ENCODE results near the gene C10orf95.

DNA sequence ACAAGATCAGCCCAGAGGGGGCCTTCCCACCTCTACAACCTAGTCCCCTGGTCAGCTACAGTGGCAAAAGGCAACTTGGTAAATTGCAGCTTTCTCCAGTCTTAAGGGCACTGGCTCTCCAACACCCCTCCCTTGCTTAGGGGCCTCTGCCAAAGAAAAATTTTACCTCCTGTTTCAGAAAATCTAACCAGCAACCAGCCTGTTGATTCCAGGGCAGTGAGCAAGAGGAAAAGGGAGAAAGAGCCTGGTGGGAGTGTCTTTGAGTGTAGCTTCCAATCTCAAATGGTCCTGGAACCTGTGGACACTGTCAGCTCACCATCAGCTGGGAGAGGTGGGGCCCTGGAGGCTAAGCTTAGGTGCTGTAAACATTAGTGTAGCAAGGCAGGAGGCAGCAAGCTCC is 28.3 kb upstream of the C10orf95 start:
- TF ChIP-seq CTCF (IDR thresholded peaks at IDR 0.05) (no peak), EP300 (IDR thresholded peaks at IDR 0.05) (no peak), POLR2A (IDR thresholded peaks at IDR 0.05) (no peak), POLR2AphosphoS5 (IDR thresholded peaks at IDR 0.05) (no peak)
